ENCODE data around the gene FMN2. TPM values are rescaled to one million over a fixed set of nuclear protein-coding genes. Genes with fewer than 3 reads are reported as not detected.

FMN2 gene
- total RNA-seq, 2 experiments from 2014 or later = not detected

- intact Hi-C loops (cut with micrococcal nuclease) = no loop called here
- POLR2A ChIA-PET = no interaction called here
Observed at GRCh38 chr1:240462277-240462676, 370.6 kb downstream of the FMN2 start.

GRCh38 chr1:240462766-240463395, 371.2 kb downstream of the FMN2 start:
- no peak for ATAC-seq
- Mint-ChIP-seq H3K27me3 (peaks cover 3% of the 10 kb centered on the region), H3K36me3 (ENCODE audit: low read depth) (no peaks in the 10 kb centered on the region), H3K4me1 (ENCODE audit: low read depth) (no peaks in the 10 kb centered on the region), H3K4me3 (no peak overlapping the region), H3K9me3 (no peaks in the 10 kb centered on the region), H3K27ac (no peak overlapping the region)
- ChIA-PET POLR2A (no interaction called here), CTCF (no interaction called here)
- no peak for TF ChIP-seq CTCF (IDR thresholded peaks at IDR 0.05)
- intact Hi-C loops (cut with micrococcal nuclease) = no loop called here
- no peak for DNase-seq

More at GRCh38 chr1:240462277-240462676, 370.6 kb downstream of the FMN2 start:
- Mint-ChIP-seq H3K4me1 (ENCODE audit: low read depth) (no peaks in the 10 kb centered on the region), H3K27ac (no peak overlapping the region), H3K36me3 (ENCODE audit: low read depth) (no peaks in the 10 kb centered on the region), H3K9me3 (no peaks in the 10 kb centered on the region), H3K4me3 (no peak overlapping the region), H3K27me3 (peaks cover 3% of the 10 kb centered on the region)
- DNase-seq (no peak), ATAC-seq (no peak)
- TF ChIP-seq CTCF (IDR thresholded peaks at IDR 0.05) = no peak
- CTCF ChIA-PET = no interaction called here

GRCh38 chr1:240464099-240464498, 372.4 kb downstream of the FMN2 start:
- H3K36me3 Mint-ChIP-seq (ENCODE audit: low read depth) = no peaks in the 10 kb centered on the region
- TF ChIP-seq CTCF (IDR thresholded peaks at IDR 0.05) = no peak
- no peak for DNase-seq
- H3K27ac Mint-ChIP-seq = no peak overlapping the region
- intact Hi-C loops (cut with micrococcal nuclease) = no loop called here
- ChIA-PET CTCF (no interaction called here), POLR2A (interaction anchor here (0.6 kb wide), 1 partner anchor 149 kb away, joined by 3 read pairs; no protein-coding TSS in a partner anchor)
- no peaks in the 10 kb centered on the region for H3K4me1 Mint-ChIP-seq (ENCODE audit: low read depth)
- no peaks in the 10 kb centered on the region for H3K9me3 Mint-ChIP-seq
- ATAC-seq = no peak
- peaks cover 3% of the 10 kb centered on the region for H3K27me3 Mint-ChIP-seq
- no peak overlapping the region for H3K4me3 Mint-ChIP-seq

GRCh38 chr1:240465531-240465940, 373.9 kb downstream of the FMN2 start:
- ATAC-seq = no peak
- Mint-ChIP-seq H3K4me3 (no peak overlapping the region), H3K27me3 (peaks cover 3% of the 10 kb centered on the region), H3K4me1 (ENCODE audit: low read depth) (no peaks in the 10 kb centered on the region), H3K9me3 (no peaks in the 10 kb centered on the region), H3K27ac (no peak overlapping the region), H3K36me3 (ENCODE audit: low read depth) (no peaks in the 10 kb centered on the region)
- TF ChIP-seq CTCF (IDR thresholded peaks at IDR 0.05) = no peak
- intact Hi-C loops (cut with micrococcal nuclease) = no loop called here
- POLR2A ChIA-PET = no interaction called here
- CTCF ChIA-PET = no interaction called here
- DNase-seq = no peak

GRCh38 chr1:240466509-240466908, 374.8 kb downstream of the FMN2 start:
- peaks cover 3% of the 10 kb centered on the region for H3K27me3 Mint-ChIP-seq
- ChIA-PET CTCF (interaction anchor here (0.8 kb wide), 1 partner anchor 12 kb away, joined by 4 read pairs; no protein-coding TSS in a partner anchor), POLR2A (no interaction called here)
- H3K4me3 Mint-ChIP-seq = no peak overlapping the region
- H3K36me3 Mint-ChIP-seq (ENCODE audit: low read depth) = no peaks in the 10 kb centered on the region
- ATAC-seq (no peak), DNase-seq (no peak)
- no peaks in the 10 kb centered on the region for H3K4me1 Mint-ChIP-seq (ENCODE audit: low read depth)
- intact Hi-C loops (cut with micrococcal nuclease) = no loop called here
- H3K9me3 Mint-ChIP-seq = no peaks in the 10 kb centered on the region
- no peak for TF ChIP-seq CTCF (IDR thresholded peaks at IDR 0.05)
- H3K27ac Mint-ChIP-seq = no peak overlapping the region
